LNCaP clone FGC (cell line): ENCODE measurements around the gene GNG7.
"Not testable (repeated sequence)": the region's sequence is repeated elsewhere in the genome, so short reads cannot be mapped to it uniquely, and the experiment has no call there.

Experiments used
- DNase-seq: peaks from one replicate; pipeline ENCODE4 v3.0.0-alpha.2; 2011; ENCODE audit warnings: low read depth
- H3K4me3 ChIP-seq: 2 replicates; pipeline ENCODE4 v1.5.1; 2011; ENCODE audit warnings: mild to moderate bottlenecking, low read depth, low read length, control low read depth
- TF ChIP-seq, protein P1 (sequence below): IDR thresholded peaks from 2 replicates; pipeline ENCODE4 v1.5.1; 2012; ENCODE audit warnings: mild to moderate bottlenecking; ENCODE audit not compliant: control insufficient read depth, insufficient read depth; ENCODE audit errors: extremely low read depth

Gene GNG7

GRCh38 chr19:2495130-2495641, 207.3 kb downstream of the GNG7 start:
- TF ChIP-seq, protein P1, sequence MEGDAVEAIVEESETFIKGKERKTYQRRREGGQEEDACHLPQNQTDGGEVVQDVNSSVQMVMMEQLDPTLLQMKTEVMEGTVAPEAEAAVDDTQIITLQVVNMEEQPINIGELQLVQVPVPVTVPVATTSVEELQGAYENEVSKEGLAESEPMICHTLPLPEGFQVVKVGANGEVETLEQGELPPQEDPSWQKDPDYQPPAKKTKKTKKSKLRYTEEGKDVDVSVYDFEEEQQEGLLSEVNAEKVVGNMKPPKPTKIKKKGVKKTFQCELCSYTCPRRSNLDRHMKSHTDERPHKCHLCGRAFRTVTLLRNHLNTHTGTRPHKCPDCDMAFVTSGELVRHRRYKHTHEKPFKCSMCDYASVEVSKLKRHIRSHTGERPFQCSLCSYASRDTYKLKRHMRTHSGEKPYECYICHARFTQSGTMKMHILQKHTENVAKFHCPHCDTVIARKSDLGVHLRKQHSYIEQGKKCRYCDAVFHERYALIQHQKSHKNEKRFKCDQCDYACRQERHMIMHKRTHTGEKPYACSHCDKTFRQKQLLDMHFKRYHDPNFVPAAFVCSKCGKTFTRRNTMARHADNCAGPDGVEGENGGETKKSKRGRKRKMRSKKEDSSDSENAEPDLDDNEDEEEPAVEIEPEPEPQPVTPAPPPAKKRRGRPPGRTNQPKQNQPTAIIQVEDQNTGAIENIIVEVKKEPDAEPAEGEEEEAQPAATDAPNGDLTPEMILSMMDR: no peak
- DNase-seq: peak; percentile 63
- peak overlapping the region; percentile 56 for H3K4me3 ChIP-seq

GRCh38 chr19:2494447-2495129, 207.9 kb downstream of the GNG7 start:
- no peak for DNase-seq

GRCh38 chr19:2494084-2494446, 208.4 kb downstream of the GNG7 start:
- TF ChIP-seq, protein P1: no peak
- H3K4me3 ChIP-seq: peak overlapping the region; percentile 56
- no peak for DNase-seq

More at GRCh38 chr19:2494447-2495129, 207.9 kb downstream of the GNG7 start:
- TF ChIP-seq, protein P1: no peak
- peak overlapping the region; percentile 56 for H3K4me3 ChIP-seq

DNA sequence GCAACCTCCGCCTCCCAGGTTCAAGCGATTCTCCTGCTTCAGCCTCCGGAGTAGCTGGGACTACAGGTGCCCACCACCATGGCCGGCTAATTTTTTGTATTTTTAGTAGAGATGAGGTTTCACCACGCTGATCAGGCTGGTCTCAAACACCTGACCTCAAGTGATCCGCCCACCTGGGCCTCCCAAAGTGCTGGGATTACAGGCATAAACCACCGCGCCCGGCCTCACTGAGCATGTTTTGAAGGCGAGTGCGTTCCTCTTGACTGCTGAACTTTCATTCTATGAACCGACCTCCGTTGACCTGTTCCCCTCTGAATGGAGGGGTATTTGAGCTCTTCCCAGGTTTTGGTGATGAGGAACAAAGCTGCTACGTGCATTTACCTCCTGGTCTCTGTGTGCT, 209.0 kb downstream of the GNG7 start:
- DNase-seq, H3K4me3 ChIP-seq: not testable (repeated sequence)

GRCh38 chr19:2492870-2493269, 209.6 kb downstream of the GNG7 start:
- no peak for DNase-seq
- H3K4me3 ChIP-seq: no peak overlapping the region
- TF ChIP-seq, protein P1: no peak

DNA sequence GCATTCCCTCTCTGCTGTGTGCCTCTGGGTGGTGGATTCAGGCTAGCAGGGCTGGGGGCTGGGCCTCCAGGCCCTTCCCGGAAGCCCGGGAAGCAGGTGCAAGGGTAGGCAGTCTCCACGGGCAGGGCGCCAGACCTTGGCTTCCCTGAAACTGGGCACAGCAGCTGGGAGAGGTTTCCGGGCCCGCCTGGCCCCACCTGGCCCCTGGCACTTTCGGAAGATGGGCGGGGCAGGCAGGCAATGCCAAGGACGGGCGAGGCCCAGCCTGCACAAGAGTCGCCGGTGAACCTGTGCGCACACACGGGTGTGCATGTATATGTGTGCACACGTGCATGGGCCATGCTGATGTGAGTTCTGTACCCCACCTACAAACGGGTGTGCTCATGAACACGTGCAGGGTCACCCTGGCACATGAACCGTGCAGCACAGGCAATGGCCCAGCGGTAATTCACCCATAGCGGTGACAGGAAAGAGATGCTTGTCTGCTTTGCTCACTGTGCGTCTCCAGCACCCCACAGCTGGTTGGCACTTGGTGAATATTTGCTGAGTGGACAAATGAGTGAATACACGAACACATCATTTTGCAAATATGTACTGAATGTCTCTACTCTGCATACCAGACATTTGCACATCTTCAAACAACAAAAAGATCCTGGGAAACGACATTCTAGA, 211.2 kb downstream of the GNG7 start:
- DNase-seq: peak; percentile 86
- TF ChIP-seq, protein P1: no peak
- no peak overlapping the region for H3K4me3 ChIP-seq

DNA sequence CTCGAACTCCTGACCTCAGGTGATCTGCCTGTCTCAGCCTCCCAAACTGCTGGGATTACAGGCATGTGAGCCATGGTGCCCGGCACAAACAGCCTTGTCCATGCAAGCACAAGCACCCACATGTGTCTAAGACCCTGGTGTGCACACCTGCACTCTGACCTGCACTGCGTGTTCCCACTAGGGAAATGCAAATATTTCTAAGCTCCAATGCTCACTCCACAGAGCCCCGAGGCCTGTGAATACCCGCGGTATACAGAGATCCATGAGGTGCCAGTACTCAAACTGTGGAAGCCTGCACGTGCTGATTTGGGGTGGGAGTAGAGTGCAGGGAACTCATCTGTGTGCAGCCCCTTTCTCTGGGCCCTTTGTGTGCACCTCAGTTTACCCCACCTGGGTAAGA, 211.8 kb downstream of the GNG7 start:
- TF ChIP-seq, protein P1: no peak
- H3K4me3 ChIP-seq: no peak overlapping the region
- DNase-seq: no peak
